HG03139 (cell line): ENCODE data around the gene CD109.
"Not testable (repeated sequence)": the region's sequence is repeated elsewhere in the genome, so short reads cannot be mapped to it uniquely, and the experiment has no call there.

Experiments used
- ATAC-seq: cut with Tn5 transposase; IDR thresholded peaks from one replicate; pipeline ENCODE4 v1.9.1; 2021; ENCODE audit not compliant: unreplicated experiment

Gene CD109

GRCh38 chr6:73782911-73783310 is 86.9 kb downstream of the CD109 start:
- no peak for ATAC-seq

GRCh38 chr6:73784726-73785505 is 88.9 kb downstream of the CD109 start:
- no peak for ATAC-seq

- no peak for ATAC-seq
Observed at GRCh38 chr6:73790574-73790973, 94.6 kb downstream of the CD109 start.

- ATAC-seq, result no peak
Observed at GRCh38 chr6:73791336-73791735, 95.3 kb downstream of the CD109 start.

- no peak for ATAC-seq
Observed at GRCh38 chr6:73792738-73793137, 96.7 kb downstream of the CD109 start.

- no peak for ATAC-seq
Observed at GRCh38 chr6:73796881-73797280, 100.9 kb downstream of the CD109 start.

- no peak for ATAC-seq
Observed at GRCh38 chr6:73797861-73798260, 101.9 kb downstream of the CD109 start.

- ATAC-seq, result peak; percentile 58
Observed at GRCh38 chr6:73798592-73798991, 102.6 kb downstream of the CD109 start.

GRCh38 chr6:73800997-73801396 is 105.0 kb downstream of the CD109 start:
- no peak for ATAC-seq

- no peak for ATAC-seq
Observed at GRCh38 chr6:73801652-73802268, 105.8 kb downstream of the CD109 start.

GRCh38 chr6:73802366-73802765 is 106.4 kb downstream of the CD109 start:
- no peak for ATAC-seq

GRCh38 chr6:73803562-73804241 is 107.7 kb downstream of the CD109 start:
- ATAC-seq, result no peak

- ATAC-seq, result not testable (repeated sequence)
Observed at GRCh38 chr6:73805221-73805620, 109.2 kb downstream of the CD109 start.

GRCh38 chr6:73805982-73806381 is 110.0 kb downstream of the CD109 start:
- ATAC-seq, result not testable (repeated sequence)

- no peak for ATAC-seq
Observed at GRCh38 chr6:73811706-73812105, 115.7 kb downstream of the CD109 start.

GRCh38 chr6:73817253-73817652 is 121.2 kb downstream of the CD109 start:
- ATAC-seq, result no peak

- no peak for ATAC-seq
Observed at GRCh38 chr6:73823046-73823735, 127.2 kb downstream of the CD109 start.

GRCh38 chr6:73823832-73824231 is 127.8 kb downstream of the CD109 start:
- ATAC-seq, result no peak

GRCh38 chr6:73826571-73826970 is 130.6 kb downstream of the CD109 start:
- ATAC-seq, result no peak

- no peak for ATAC-seq
Observed at GRCh38 chr6:73830119-73830518, 134.1 kb downstream of the CD109 start.

- no peak for ATAC-seq
Observed at GRCh38 chr6:73832313-73832712, 136.3 kb downstream of the CD109 start.
